Endodermal cell (in vitro differentiated cells): ENCODE measurements around the gene UTRN. TPM values are rescaled to one million over a fixed set of nuclear protein-coding genes. Genes with fewer than 3 reads are reported as not detected.

Experiments used
- DNase-seq: peaks from one replicate; pipeline ENCODE4 v3.0.0-alpha.2; 2017
- H3K27ac ChIP-seq: 2 replicates; pipeline ENCODE4 v1.5.1; 2013; ENCODE audit warnings: mild to moderate bottlenecking, low read depth, low read length, moderate library complexity
- H3K27me3 ChIP-seq: 2 replicates; pipeline ENCODE4 v1.6.1; 2013; ENCODE audit warnings: mild to moderate bottlenecking, low read length, moderate library complexity; ENCODE audit not compliant: insufficient read depth, control insufficient read depth, poor library complexity, severe bottlenecking
- H3K36me3 ChIP-seq: 2 replicates; pipeline ENCODE4 v1.7.0; 2013; ENCODE audit warnings: mild to moderate bottlenecking, low read length, moderate library complexity; ENCODE audit not compliant: control insufficient read depth, insufficient read depth
- H3K4me1 ChIP-seq: one replicate; pipeline ENCODE4 v1.7.0; 2013; ENCODE audit warnings: low read length; ENCODE audit not compliant: control insufficient read depth, insufficient read depth
- H3K4me3 ChIP-seq: 2 replicates; pipeline ENCODE4 v1.5.1; 2013; ENCODE audit warnings: mild to moderate bottlenecking, low read length, moderate library complexity
- H3K9ac ChIP-seq: 2 replicates; pipeline ENCODE4 v1.6.1; 2013; ENCODE audit warnings: mild to moderate bottlenecking, low read length, moderate library complexity; ENCODE audit not compliant: poor library complexity, severe bottlenecking; ENCODE audit errors: extremely low read depth
- H3K9me3 ChIP-seq: 2 replicates; pipeline ENCODE4 v1.6.1; 2013; ENCODE audit warnings: mild to moderate bottlenecking, low read length, moderate library complexity; ENCODE audit not compliant: control insufficient read depth
- H3K27ac Mint-ChIP-seq: 2 replicates; pipeline ENCODE4 v1.8.0; 2020; ENCODE audit warnings: mixed read lengths
- H3K27me3 Mint-ChIP-seq: 2 replicates; pipeline ENCODE4 v1.8.0; 2021; ENCODE audit warnings: mild to moderate bottlenecking, mixed read lengths; ENCODE audit not compliant: insufficient read depth
- H3K36me3 Mint-ChIP-seq: 2 replicates; pipeline ENCODE4 v1.8.0; 2020; ENCODE audit warnings: low read depth, mixed read lengths
- H3K4me1 Mint-ChIP-seq: 2 replicates; pipeline ENCODE4 v1.8.0; 2020; ENCODE audit warnings: mixed read lengths
- H3K4me3 Mint-ChIP-seq: 2 replicates; pipeline ENCODE4 v1.8.0; 2020; ENCODE audit warnings: mild to moderate bottlenecking, moderate library complexity, mixed read lengths
- H3K9me3 Mint-ChIP-seq: 2 replicates; pipeline ENCODE4 v1.8.0; 2020; ENCODE audit warnings: mild to moderate bottlenecking, mixed read lengths
- CTCF ChIP-seq: fragments of 200-600 bp; sonication (generic); conservative IDR thresholded peaks from 2 replicates; pipeline ENCODE4 v1.5.0; 2021; ENCODE audit warnings: antibody characterized with exemption, mild to moderate bottlenecking
- WGBS, 2 experiments: methylation state at CpG; one replicate each; pipeline versions ENCODE4 v1.1.5 to v1.1.7; 2013; ENCODE audit warnings: missing lambda C conversion rate in 2 of 2, mixed read lengths in 1 of 2; ENCODE audit not compliant: insufficient coverage in 1 of 2, insufficient read length in 1 of 2; 5-methylcytosine and 5-hydroxymethylcytosine counted together
- total RNA-seq, 2 donors: library from RNA; stranded (reverse); fragmentation: NEBNext Ultra II Directional in 1 of 2; extraction: Animal tissue kit (Norgen Biotek cat#: 25700) in 1 of 2; gene quantifications; 2 replicates in 1 of 2; 3 replicates in 1 of 2; pipeline ENCODE4 v1.2.1, GENCODE V29; 2021

Gene UTRN
- total RNA-seq, 2 donors from 2014 or later, result 67.7 to 79.7 TPM

DNA sequence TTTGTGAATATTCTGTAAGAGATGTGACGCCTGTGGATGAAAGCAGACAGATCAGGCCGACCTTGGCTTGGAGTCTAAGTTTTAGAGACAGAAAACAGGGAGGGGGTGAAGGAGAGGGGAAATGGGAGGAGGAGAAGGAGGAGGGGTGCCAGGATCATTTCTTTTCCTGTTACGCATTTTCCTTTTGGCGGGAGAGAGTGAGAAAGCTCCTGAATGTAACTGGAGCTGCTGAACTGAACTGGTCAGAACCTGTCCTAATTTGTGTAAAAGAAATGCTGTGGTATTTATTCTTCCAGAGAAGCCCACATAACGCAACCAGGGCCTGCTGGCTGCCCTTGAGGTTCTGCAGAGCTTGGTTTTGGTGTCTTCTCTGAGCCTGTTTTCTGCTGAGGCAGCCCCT lies 41.9 kb downstream of the UTRN start:
- Histone ChIP-seq H3K36me3 (no peaks in the 10 kb centered on the region), H3K4me1 (peaks cover 16% of the 10 kb centered on the region), H3K27me3 (no peaks in the 10 kb centered on the region), H3K4me3 (no peak overlapping the region), H3K27ac (no peak overlapping the region), H3K9me3 (peaks cover 6% of the 10 kb centered on the region), H3K9ac (no peak overlapping the region)
- H3K27me3 Mint-ChIP-seq, result peaks cover 32% of the 10 kb centered on the region
- no peak overlapping the region for H3K4me3 Mint-ChIP-seq
- peaks cover 4% of the 10 kb centered on the region for H3K9me3 Mint-ChIP-seq
- peaks cover 48% of the 10 kb centered on the region for H3K4me1 Mint-ChIP-seq
- no peak for TF ChIP-seq CTCF
- WGBS, 2 experiments, result 87 to 90% methylated on average over 4 to 5 of the region's 5 CpGs
- peak overlapping the region; percentile 44 for H3K27ac Mint-ChIP-seq
- peaks cover 3% of the 10 kb centered on the region for H3K36me3 Mint-ChIP-seq
- no peak for DNase-seq

DNA sequence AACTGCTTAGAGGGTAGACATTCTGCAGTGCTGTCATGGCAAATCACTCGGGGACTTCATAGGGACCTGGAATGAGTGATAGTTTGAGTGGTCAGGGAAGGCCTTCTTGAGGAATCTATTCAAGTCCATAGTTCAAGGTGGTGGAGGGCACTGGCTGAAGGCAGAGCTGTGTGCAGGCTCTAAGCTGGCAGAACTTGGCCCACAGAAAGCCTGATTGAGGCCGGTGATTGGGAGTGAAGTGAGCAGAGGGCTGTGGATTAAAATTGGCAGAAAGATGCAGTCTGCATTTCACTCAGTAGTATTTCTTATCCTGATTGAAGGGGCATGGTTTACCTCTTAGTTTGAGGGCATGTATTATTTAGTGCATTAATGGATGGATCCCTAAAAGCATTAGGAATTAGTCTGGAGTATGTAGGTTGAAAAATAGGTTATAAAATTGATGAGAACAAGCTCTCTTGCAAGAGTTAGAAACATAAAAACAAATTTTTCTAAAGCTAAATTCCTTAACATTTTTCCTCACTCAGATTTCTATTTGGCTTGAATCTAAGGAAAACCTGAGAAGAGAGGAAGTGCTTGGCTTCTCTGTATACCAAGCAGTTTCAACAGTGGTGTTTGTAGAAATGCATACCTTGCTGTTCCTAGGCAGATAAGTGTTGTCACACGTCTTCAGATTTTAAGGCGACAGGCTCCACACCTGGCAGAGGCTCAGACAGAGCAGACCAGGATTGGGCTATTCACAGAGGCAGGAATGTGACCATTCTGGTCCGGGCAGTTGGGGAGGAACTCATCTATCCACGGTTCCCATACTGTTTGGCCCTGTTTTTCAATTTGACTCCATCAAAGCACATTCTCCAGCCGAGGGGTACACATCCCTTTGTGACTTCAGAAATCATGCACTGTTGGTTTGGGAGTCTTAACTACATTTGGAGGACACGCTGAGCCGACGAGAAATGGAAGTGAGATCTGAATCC lies 45.2 kb downstream of the UTRN start:
- H3K9me3 Mint-ChIP-seq, result peaks cover under 1% of the 10 kb centered on the region
- WGBS, 2 experiments, result 63 to 80% methylated on average over 9 to 10 of the region's 10 CpGs

GRCh38 chr6:144331491-144331969 lies 46.4 kb downstream of the UTRN start:
- Mint-ChIP-seq H3K36me3 (no peaks in the 10 kb centered on the region), H3K9me3 (no peaks in the 10 kb centered on the region), H3K4me1 (peaks cover 48% of the 10 kb centered on the region), H3K27me3 (peaks cover 2% of the 10 kb centered on the region), H3K27ac (peak overlapping the region; percentile 99), H3K4me3 (peak overlapping the region; percentile 55)
- Histone ChIP-seq H3K4me1 (peaks cover 16% of the 10 kb centered on the region), H3K9ac (peak overlapping the region; percentile 64), H3K4me3 (peak overlapping the region; percentile 65), H3K9me3 (no peaks in the 10 kb centered on the region), H3K27ac (peak overlapping the region; percentile 6), H3K36me3 (no peaks in the 10 kb centered on the region), H3K27me3 (no peaks in the 10 kb centered on the region)
- TF ChIP-seq CTCF, result no peak
- 91% methylated on average over 8 of the region's 8 CpGs for WGBS, 2 experiments
- peak; percentile 65 for DNase-seq

More for the DNA sequence above, 45.2 kb downstream of the UTRN start:
- DNase-seq, result peak; percentile 95
- H3K4me3 Mint-ChIP-seq, result peak overlapping the region; percentile 55
- peaks cover 16% of the 10 kb centered on the region for H3K4me1 ChIP-seq
- H3K27me3 Mint-ChIP-seq, result peaks cover 7% of the 10 kb centered on the region
- H3K27ac Mint-ChIP-seq, result peak overlapping the region; percentile 99
- no peaks in the 10 kb centered on the region for H3K27me3 ChIP-seq
- H3K9me3 ChIP-seq, result peaks cover under 1% of the 10 kb centered on the region
- H3K9ac ChIP-seq, result peak overlapping the region; percentile 64
- TF ChIP-seq CTCF, result no peak
- no peaks in the 10 kb centered on the region for H3K36me3 ChIP-seq
- peaks cover 2% of the 10 kb centered on the region for H3K36me3 Mint-ChIP-seq
- peaks cover 46% of the 10 kb centered on the region for H3K4me1 Mint-ChIP-seq
- H3K4me3 ChIP-seq, result peak overlapping the region; percentile 65
- peak overlapping the region; percentile 52 for H3K27ac ChIP-seq
